Hematopoietic multipotent progenitor cell (in vitro differentiated cells): ENCODE results near the gene EZH1. TPM values are rescaled to one million over a fixed set of nuclear protein-coding genes. Genes with fewer than 3 reads are reported as not detected.

Experiments used
- DNase-seq, 3 donors: peaks; one replicate each; pipeline ENCODE4 v3.0.0-alpha.2; 2011 to 2015; ENCODE audit warnings: low read depth in 2 of 3, low spot score in 2 of 3
- total RNA-seq: library from RNA; depleted of rRNA; stranded (reverse); fragments of >200 nt; gene quantifications from one replicate; pipeline ENCODE4 v1.2.3, GENCODE V29; 2012

Gene EZH1
- total RNA-seq, 1 donor: 35.8 TPM

GRCh38 chr17:42725143-42725542 is 19.7 kb downstream of the EZH1 start:
- no peak for DNase-seq

GRCh38 chr17:42723636-42724035 is 21.2 kb downstream of the EZH1 start:
- no peak for DNase-seq

- DNase-seq: peak in 2 of 3 donors; percentile 65 to 82
Observed at GRCh38 chr17:42720996-42721583, 23.8 kb downstream of the EZH1 start.

GRCh38 chr17:42709561-42709960 is 35.3 kb downstream of the EZH1 start:
- no peak for DNase-seq

- DNase-seq: no peak
Observed at GRCh38 chr17:42708588-42708987, 36.3 kb downstream of the EZH1 start.

GRCh38 chr17:42706732-42707131 is 38.1 kb downstream of the EZH1 start:
- DNase-seq: peak in 2 of 3 donors; percentile 76 to 87

- no peak for DNase-seq
Observed at GRCh38 chr17:42704837-42705494, 39.9 kb downstream of the EZH1 start.

- no peak for DNase-seq
Observed at GRCh38 chr17:42704490-42704836, 40.4 kb downstream of the EZH1 start.

- no peak for DNase-seq
Observed at GRCh38 chr17:42702446-42702845, 42.4 kb downstream of the EZH1 start.

GRCh38 chr17:42700586-42701289 is 44.1 kb downstream of the EZH1 start:
- no peak for DNase-seq

- DNase-seq: no peak
Observed at GRCh38 chr17:42699415-42699740, 45.5 kb downstream of the EZH1 start.

GRCh38 chr17:42698736-42699414 is 46.0 kb downstream of the EZH1 start:
- no peak for DNase-seq

GRCh38 chr17:42697108-42697811 is 47.6 kb downstream of the EZH1 start:
- no peak for DNase-seq

GRCh38 chr17:42695500-42695899 is 49.3 kb downstream of the EZH1 start:
- no peak for DNase-seq

GRCh38 chr17:42694524-42694923 is 50.3 kb downstream of the EZH1 start:
- DNase-seq: no peak

- DNase-seq: no peak
Observed at GRCh38 chr17:42692489-42692888, 52.4 kb downstream of the EZH1 start.

GRCh38 chr17:42691021-42691545 is 53.8 kb downstream of the EZH1 start:
- DNase-seq: no peak

GRCh38 chr17:42690596-42690995 is 54.2 kb downstream of the EZH1 start:
- DNase-seq: no peak

- no peak for DNase-seq
Observed at GRCh38 chr17:42687707-42688320, 57.0 kb downstream of the EZH1 start.

- no peak for DNase-seq
Observed at GRCh38 chr17:42686520-42687128, 58.2 kb downstream of the EZH1 start.
